ENCODE results near the gene ATP10B. TPM values are rescaled to one million over a fixed set of nuclear protein-coding genes. Genes with fewer than 3 reads are reported as not detected.

Gene ATP10B
- total RNA-seq, 1 donor: not detected

DNA sequence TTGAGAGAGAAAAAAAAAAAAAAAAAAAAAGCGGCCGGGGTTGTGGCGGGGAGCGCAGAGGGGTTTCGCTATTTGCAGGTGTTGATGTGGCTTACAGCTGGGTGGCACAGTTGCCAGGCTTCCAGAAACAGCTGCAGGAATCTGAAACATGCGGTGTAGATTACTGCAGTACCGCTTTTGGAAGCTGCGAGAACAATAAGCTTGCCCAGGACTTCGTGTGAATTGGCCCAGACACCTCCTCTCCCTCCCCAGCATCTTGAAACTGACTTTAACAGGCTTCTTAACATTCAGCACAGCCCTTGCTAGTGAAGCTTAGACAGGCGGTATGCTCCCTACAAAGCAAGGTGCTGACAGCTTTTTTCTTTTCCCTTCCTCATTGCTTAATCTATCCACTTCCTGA lies 104.0 kb downstream of the ATP10B start:
- Histone ChIP-seq H3K27ac (ENCODE audit: low read depth, low read length) (no peak overlapping the region), H3K36me3 (ENCODE audit: insufficient read depth, low read length) (no peaks in the 10 kb centered on the region), H3K4me2 (ENCODE audit: insufficient read depth, low read length) (no peak overlapping the region), H3K4me3 (ENCODE audit: insufficient read depth, low read length) (no peak overlapping the region), H3K9me3 (ENCODE audit: low read depth, low read length) (no peaks in the 10 kb centered on the region), H4K20me1 (ENCODE audit: insufficient read depth, low read length) (no peaks in the 10 kb centered on the region), H3K27me3 (ENCODE audit: insufficient read depth, low read length) (no peaks in the 10 kb centered on the region), H3K79me2 (ENCODE audit: insufficient read depth, low read length) (no peaks in the 10 kb centered on the region), H3K4me1 (ENCODE audit: insufficient read depth, low read length) (no peaks in the 10 kb centered on the region), H2AFZ (ENCODE audit: low read length) (no peak overlapping the region)
- DNase-seq (ENCODE audit: insufficient read length, low spot score, missing footprints): no peak
- TF ChIP-seq, protein P1, sequence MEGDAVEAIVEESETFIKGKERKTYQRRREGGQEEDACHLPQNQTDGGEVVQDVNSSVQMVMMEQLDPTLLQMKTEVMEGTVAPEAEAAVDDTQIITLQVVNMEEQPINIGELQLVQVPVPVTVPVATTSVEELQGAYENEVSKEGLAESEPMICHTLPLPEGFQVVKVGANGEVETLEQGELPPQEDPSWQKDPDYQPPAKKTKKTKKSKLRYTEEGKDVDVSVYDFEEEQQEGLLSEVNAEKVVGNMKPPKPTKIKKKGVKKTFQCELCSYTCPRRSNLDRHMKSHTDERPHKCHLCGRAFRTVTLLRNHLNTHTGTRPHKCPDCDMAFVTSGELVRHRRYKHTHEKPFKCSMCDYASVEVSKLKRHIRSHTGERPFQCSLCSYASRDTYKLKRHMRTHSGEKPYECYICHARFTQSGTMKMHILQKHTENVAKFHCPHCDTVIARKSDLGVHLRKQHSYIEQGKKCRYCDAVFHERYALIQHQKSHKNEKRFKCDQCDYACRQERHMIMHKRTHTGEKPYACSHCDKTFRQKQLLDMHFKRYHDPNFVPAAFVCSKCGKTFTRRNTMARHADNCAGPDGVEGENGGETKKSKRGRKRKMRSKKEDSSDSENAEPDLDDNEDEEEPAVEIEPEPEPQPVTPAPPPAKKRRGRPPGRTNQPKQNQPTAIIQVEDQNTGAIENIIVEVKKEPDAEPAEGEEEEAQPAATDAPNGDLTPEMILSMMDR (IDR thresholded peaks at IDR 0.05; ENCODE audit: extremely low read depth, low read depth, low read length): no peak

- TF ChIP-seq, protein P1 (IDR thresholded peaks at IDR 0.05; ENCODE audit: extremely low read depth, low read depth, low read length): no peak
- no peak for DNase-seq (ENCODE audit: insufficient read length, low spot score, missing footprints)
- Histone ChIP-seq H3K4me1 (ENCODE audit: insufficient read depth, low read length) (no peaks in the 10 kb centered on the region), H3K4me3 (ENCODE audit: insufficient read depth, low read length) (no peak overlapping the region), H3K36me3 (ENCODE audit: insufficient read depth, low read length) (no peaks in the 10 kb centered on the region), H4K20me1 (ENCODE audit: insufficient read depth, low read length) (no peaks in the 10 kb centered on the region), H3K9me3 (ENCODE audit: low read depth, low read length) (no peaks in the 10 kb centered on the region), H3K4me2 (ENCODE audit: insufficient read depth, low read length) (no peak overlapping the region), H3K79me2 (ENCODE audit: insufficient read depth, low read length) (no peaks in the 10 kb centered on the region), H3K27ac (ENCODE audit: low read depth, low read length) (no peak overlapping the region), H2AFZ (ENCODE audit: low read length) (no peak overlapping the region), H3K27me3 (ENCODE audit: insufficient read depth, low read length) (no peaks in the 10 kb centered on the region)
These were observed 104.5 kb downstream of the ATP10B start for GRCh38 chr5:160747559-160747958.

GRCh38 chr5:160744268-160745101 lies 107.5 kb downstream of the ATP10B start:
- Histone ChIP-seq H3K27ac (ENCODE audit: low read depth, low read length) (no peak overlapping the region), H4K20me1 (ENCODE audit: insufficient read depth, low read length) (no peaks in the 10 kb centered on the region), H3K4me3 (ENCODE audit: insufficient read depth, low read length) (no peak overlapping the region), H3K4me2 (ENCODE audit: insufficient read depth, low read length) (no peak overlapping the region), H2AFZ (ENCODE audit: low read length) (no peak overlapping the region), H3K9me3 (ENCODE audit: low read depth, low read length) (no peaks in the 10 kb centered on the region), H3K36me3 (ENCODE audit: insufficient read depth, low read length) (no peaks in the 10 kb centered on the region), H3K4me1 (ENCODE audit: insufficient read depth, low read length) (no peaks in the 10 kb centered on the region), H3K27me3 (ENCODE audit: insufficient read depth, low read length) (no peaks in the 10 kb centered on the region), H3K79me2 (ENCODE audit: insufficient read depth, low read length) (no peaks in the 10 kb centered on the region)
- TF ChIP-seq, protein P1 (IDR thresholded peaks at IDR 0.05; ENCODE audit: extremely low read depth, low read depth, low read length): no peak
- DNase-seq (ENCODE audit: insufficient read length, low spot score, missing footprints): no peak

- H3K4me1 ChIP-seq (ENCODE audit: insufficient read depth, low read length): no peaks in the 10 kb centered on the region
- H3K4me2 ChIP-seq (ENCODE audit: insufficient read depth, low read length): no peak overlapping the region
- H3K9me3 ChIP-seq (ENCODE audit: low read depth, low read length): no peaks in the 10 kb centered on the region
- no peak overlapping the region for H2AFZ ChIP-seq (ENCODE audit: low read length)
- TF ChIP-seq, protein P1 (IDR thresholded peaks at IDR 0.05; ENCODE audit: extremely low read depth, low read depth, low read length): no peak
- H3K4me3 ChIP-seq (ENCODE audit: insufficient read depth, low read length): no peak overlapping the region
- H4K20me1 ChIP-seq (ENCODE audit: insufficient read depth, low read length): no peaks in the 10 kb centered on the region
- H3K79me2 ChIP-seq (ENCODE audit: insufficient read depth, low read length): no peaks in the 10 kb centered on the region
- H3K27me3 ChIP-seq (ENCODE audit: insufficient read depth, low read length): no peaks in the 10 kb centered on the region
- H3K27ac ChIP-seq (ENCODE audit: low read depth, low read length): no peak overlapping the region
- no peak for DNase-seq (ENCODE audit: insufficient read length, low spot score, missing footprints)
- H3K36me3 ChIP-seq (ENCODE audit: insufficient read depth, low read length): no peaks in the 10 kb centered on the region
These were observed 109.0 kb downstream of the ATP10B start for GRCh38 chr5:160743027-160743426.

Data from osteoblast (primary cell).